HL-60 (cell line): ENCODE measurements around the gene DNASE1.
A peak's percentile ranks its signal among the peaks of the same experiment; 100 is the strongest.

Source experiments
- DNase-seq, 2 experiments: peaks; one replicate each; pipeline ENCODE4 v3.0.0-alpha.2; 2010 to 2020; ENCODE audit warnings: low read depth in 1 of 2, low spot score in 1 of 2
- H3K27ac ChIP-seq: fragments of 250-450 bp; sonication (Bioruptor Pico); replicated peaks from 2 replicates; pipeline ENCODE4 v1.5.1; 2020; ENCODE audit warnings: mild to moderate bottlenecking, moderate library complexity
- H3K27me3 ChIP-seq: fragments of 250-450 bp; sonication (Bioruptor Pico); 2 replicates; pipeline ENCODE4 v1.5.1; 2021; ENCODE audit warnings: mild to moderate bottlenecking, moderate library complexity; ENCODE audit not compliant: insufficient read depth, poor library complexity, severe bottlenecking
- H3K4me3 ChIP-seq: replicated peaks from 2 replicates; pipeline ENCODE4 v1.5.1; 2011; ENCODE audit warnings: mild to moderate bottlenecking, control low read depth, low read length; ENCODE audit not compliant: insufficient read depth
- GABPA ChIP-seq: IDR thresholded peaks from 2 replicates; pipeline ENCODE4 v1.6.1; 2012; ENCODE audit warnings: low read depth
- POLR2AphosphoS5 ChIP-seq: IDR thresholded peaks from 2 replicates; pipeline ENCODE4 v1.6.1; 2012; ENCODE audit warnings: low read depth
- SPI1 ChIP-seq: IDR thresholded peaks from 2 replicates; pipeline ENCODE4 v1.6.1; 2012; ENCODE audit warnings: low read depth, mild to moderate bottlenecking, borderline replicate concordance
- TF ChIP-seq, protein P1 (sequence below): IDR thresholded peaks from one replicate; pipeline ENCODE4 v1.5.1; 2011; ENCODE audit warnings: low read length, control low read depth, inconsistent platforms; ENCODE audit not compliant: insufficient read depth
- TF ChIP-seq, protein P2 (sequence below): IDR thresholded peaks from 2 replicates; pipeline ENCODE4 v1.6.1; 2012; ENCODE audit warnings: low read depth; ENCODE audit not compliant: insufficient replicate concordance

Gene DNASE1

DNA sequence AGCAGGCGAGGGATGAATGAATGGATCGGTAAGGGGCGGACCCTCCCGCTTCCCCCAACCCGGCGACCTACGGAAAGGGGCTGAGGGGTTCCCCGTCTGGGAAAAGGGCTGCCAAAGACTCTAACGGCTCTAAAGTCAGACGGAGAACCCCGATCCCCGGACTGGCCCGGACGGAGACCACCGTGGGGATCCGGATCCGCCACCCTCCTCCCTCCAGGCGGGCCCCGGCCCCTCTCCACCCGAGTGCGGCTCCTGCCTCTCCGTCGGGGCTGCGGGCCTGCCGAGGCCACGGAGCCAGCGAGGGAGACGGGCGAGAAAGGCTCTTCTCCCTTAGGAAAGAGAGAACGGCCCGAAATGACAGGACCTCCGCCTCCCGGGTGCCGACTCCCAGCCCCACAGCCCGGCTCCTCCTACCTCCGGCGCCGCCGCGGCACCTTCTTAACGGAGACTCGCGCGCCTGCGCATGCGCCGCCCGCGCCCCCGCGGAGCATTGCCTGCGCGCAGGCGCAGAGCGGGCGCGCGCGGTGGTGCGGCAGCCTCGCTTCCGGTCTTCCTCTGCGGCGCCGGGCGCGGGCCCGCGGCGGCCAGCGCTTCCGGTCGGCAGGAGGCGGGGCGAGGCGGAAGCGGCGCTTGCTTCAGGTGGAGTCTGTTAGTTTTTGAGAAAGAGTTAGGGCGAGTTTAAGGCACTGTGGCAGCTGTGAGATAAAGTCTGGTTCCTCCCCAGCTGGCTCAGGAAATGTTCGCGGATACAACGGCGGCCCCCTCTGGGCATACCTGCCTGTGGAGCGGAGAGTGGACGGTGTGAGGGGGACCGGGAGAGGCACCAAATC lies 43.1 kb upstream of the DNASE1 start, which contains the start of gene SLX4:
SLX4 (minus strand) TSS at position 461 of the 830 bp plus-strand sequence. CDS start 2,642 bp downstream, outside the sequence.
- TF ChIP-seq, protein P1, sequence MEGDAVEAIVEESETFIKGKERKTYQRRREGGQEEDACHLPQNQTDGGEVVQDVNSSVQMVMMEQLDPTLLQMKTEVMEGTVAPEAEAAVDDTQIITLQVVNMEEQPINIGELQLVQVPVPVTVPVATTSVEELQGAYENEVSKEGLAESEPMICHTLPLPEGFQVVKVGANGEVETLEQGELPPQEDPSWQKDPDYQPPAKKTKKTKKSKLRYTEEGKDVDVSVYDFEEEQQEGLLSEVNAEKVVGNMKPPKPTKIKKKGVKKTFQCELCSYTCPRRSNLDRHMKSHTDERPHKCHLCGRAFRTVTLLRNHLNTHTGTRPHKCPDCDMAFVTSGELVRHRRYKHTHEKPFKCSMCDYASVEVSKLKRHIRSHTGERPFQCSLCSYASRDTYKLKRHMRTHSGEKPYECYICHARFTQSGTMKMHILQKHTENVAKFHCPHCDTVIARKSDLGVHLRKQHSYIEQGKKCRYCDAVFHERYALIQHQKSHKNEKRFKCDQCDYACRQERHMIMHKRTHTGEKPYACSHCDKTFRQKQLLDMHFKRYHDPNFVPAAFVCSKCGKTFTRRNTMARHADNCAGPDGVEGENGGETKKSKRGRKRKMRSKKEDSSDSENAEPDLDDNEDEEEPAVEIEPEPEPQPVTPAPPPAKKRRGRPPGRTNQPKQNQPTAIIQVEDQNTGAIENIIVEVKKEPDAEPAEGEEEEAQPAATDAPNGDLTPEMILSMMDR, result no peak
- TF ChIP-seq SPI1, result peak; percentile 28; the same call in 1 of the 2 replicates
- TF ChIP-seq GABPA, result peak; percentile 64
- peak; percentile 48; the same call in 1 of the 2 replicates for TF ChIP-seq POLR2AphosphoS5
- peak; percentile 85 for DNase-seq
- Histone ChIP-seq H3K4me3 (peak within 1 kb of the TSS; percentile 94), H3K27me3 (no peaks in the 10 kb centered on the region), H3K27ac (peak within 1 kb of the TSS; percentile 88)

- H3K4me3 ChIP-seq, result peak overlapping the region; percentile 91
- DNase-seq, result no peak
- H3K27ac ChIP-seq, result peak overlapping the region; percentile 88; the same call in 1 of the 2 replicates
- H3K27me3 ChIP-seq, result no peaks in the 10 kb centered on the region
- TF ChIP-seq, protein P2, sequence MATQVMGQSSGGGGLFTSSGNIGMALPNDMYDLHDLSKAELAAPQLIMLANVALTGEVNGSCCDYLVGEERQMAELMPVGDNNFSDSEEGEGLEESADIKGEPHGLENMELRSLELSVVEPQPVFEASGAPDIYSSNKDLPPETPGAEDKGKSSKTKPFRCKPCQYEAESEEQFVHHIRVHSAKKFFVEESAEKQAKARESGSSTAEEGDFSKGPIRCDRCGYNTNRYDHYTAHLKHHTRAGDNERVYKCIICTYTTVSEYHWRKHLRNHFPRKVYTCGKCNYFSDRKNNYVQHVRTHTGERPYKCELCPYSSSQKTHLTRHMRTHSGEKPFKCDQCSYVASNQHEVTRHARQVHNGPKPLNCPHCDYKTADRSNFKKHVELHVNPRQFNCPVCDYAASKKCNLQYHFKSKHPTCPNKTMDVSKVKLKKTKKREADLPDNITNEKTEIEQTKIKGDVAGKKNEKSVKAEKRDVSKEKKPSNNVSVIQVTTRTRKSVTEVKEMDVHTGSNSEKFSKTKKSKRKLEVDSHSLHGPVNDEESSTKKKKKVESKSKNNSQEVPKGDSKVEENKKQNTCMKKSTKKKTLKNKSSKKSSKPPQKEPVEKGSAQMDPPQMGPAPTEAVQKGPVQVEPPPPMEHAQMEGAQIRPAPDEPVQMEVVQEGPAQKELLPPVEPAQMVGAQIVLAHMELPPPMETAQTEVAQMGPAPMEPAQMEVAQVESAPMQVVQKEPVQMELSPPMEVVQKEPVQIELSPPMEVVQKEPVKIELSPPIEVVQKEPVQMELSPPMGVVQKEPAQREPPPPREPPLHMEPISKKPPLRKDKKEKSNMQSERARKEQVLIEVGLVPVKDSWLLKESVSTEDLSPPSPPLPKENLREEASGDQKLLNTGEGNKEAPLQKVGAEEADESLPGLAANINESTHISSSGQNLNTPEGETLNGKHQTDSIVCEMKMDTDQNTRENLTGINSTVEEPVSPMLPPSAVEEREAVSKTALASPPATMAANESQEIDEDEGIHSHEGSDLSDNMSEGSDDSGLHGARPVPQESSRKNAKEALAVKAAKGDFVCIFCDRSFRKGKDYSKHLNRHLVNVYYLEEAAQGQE, result no peak
- TF ChIP-seq, protein P1, result no peak
- TF ChIP-seq SPI1, result no peak
- no peak for TF ChIP-seq GABPA
- TF ChIP-seq POLR2AphosphoS5, result no peak
Measured at GRCh38 chr16:3612510-3613466, 41.7 kb upstream of the DNASE1 start.

- H3K27ac ChIP-seq, result peak overlapping the region; percentile 23; the same call in 1 of the 2 replicates
- H3K4me3 ChIP-seq, result no peak overlapping the region
- DNase-seq, result peak; percentile 55 to 74
- TF ChIP-seq, protein P2, result no peak
- TF ChIP-seq GABPA, result no peak
- TF ChIP-seq SPI1, result no peak
- TF ChIP-seq, protein P1, result no peak
- no peak for TF ChIP-seq POLR2AphosphoS5
- H3K27me3 ChIP-seq, result no peaks in the 10 kb centered on the region
Measured at GRCh38 chr16:3618769-3619141, 35.7 kb upstream of the DNASE1 start.
